IMR-90 (cell line): ENCODE measurements around the gene GRM8. TPM values are rescaled to one million over a fixed set of nuclear protein-coding genes. Genes with fewer than 3 reads are reported as not detected.

Source experiments
- ATAC-seq: fragments of 200-7000 bp; cut with Tn5 transposase; 2 replicates; pipeline ENCODE4 v1.9.1; 2020; ENCODE audit warnings: low read depth, mild to moderate bottlenecking, moderate library complexity
- BruUV-seq: library from RNA; stranded (reverse); fragments of 400-500 nt; replicated peaks from 2 replicates; lab custom pipeline; 2021; lab: Mats Ljungman, UMichigan
- CTCF ChIA-PET: fragments of 300-600 bp; formaldehyde crosslinking; extraction: SDS; loops from one replicate; lab custom pipeline; 2021; ENCODE audit warnings: antibody characterized with exemption; lab: Yijun Ruan, JAX
- POLR2A ChIA-PET: fragments of 300-600 bp; sonication (Branson Sonifier 250); formaldehyde crosslinking; loops from one replicate; lab custom pipeline; 2022; ENCODE audit warnings: antibody characterized with exemption; ENCODE audit not compliant: unreplicated experiment; lab: Charles Lee
- DNase-seq: peaks from one replicate; pipeline ENCODE4 v3.0.0; 2013
- H2AFZ ChIP-seq: replicated peaks from 2 replicates; pipeline ENCODE3; 2013; ENCODE audit warnings: low read length, mild to moderate bottlenecking; ENCODE audit not compliant: poor library complexity
- H2AK5ac ChIP-seq: 2 replicates; pipeline ENCODE4 v1.6.1; 2013; ENCODE audit warnings: low read depth, low read length, inconsistent platforms
- H2AK9ac ChIP-seq: replicated peaks from 2 replicates; pipeline ENCODE3; 2013; ENCODE audit warnings: mild to moderate bottlenecking, low read depth, low read length, moderate library complexity; ENCODE audit not compliant: poor library complexity
- H2BK120ac ChIP-seq: 2 replicates; pipeline ENCODE4 v1.6.1; 2013; ENCODE audit warnings: low read depth, low read length, inconsistent platforms
- H2BK15ac ChIP-seq: 3 replicates; pipeline ENCODE4 v1.6.1; 2013; ENCODE audit warnings: low read depth, low read length, inconsistent platforms
- H2BK20ac ChIP-seq: 2 replicates; pipeline ENCODE4 v1.6.1; 2013; ENCODE audit warnings: low read depth, mild to moderate bottlenecking, inconsistent platforms, low read length, moderate library complexity
- H2BK5ac ChIP-seq: 2 replicates; pipeline ENCODE4 v1.6.1; 2013; ENCODE audit warnings: mild to moderate bottlenecking, low read depth, low read length, inconsistent platforms; ENCODE audit not compliant: poor library complexity, severe bottlenecking
- H3K14ac ChIP-seq: replicated peaks from 2 replicates; pipeline ENCODE4 v1.6.1; 2013; ENCODE audit warnings: low read depth, low read length, inconsistent platforms
- H3K18ac ChIP-seq: 2 replicates; pipeline ENCODE4 v1.6.1; 2013; ENCODE audit warnings: low read depth, low read length, control low read depth
- H3K23ac ChIP-seq: 2 replicates; pipeline ENCODE4 v1.6.1; 2013; ENCODE audit warnings: low read depth, low read length, inconsistent platforms
- H3K27ac ChIP-seq: 2 replicates; pipeline ENCODE4 v1.5.1; 2013; ENCODE audit warnings: mild to moderate bottlenecking, control low read depth, low read length; ENCODE audit not compliant: insufficient read depth
- H3K27me3 ChIP-seq: 2 replicates; pipeline ENCODE4 v1.6.1; 2013; ENCODE audit warnings: low read length; ENCODE audit not compliant: control insufficient read depth, insufficient read depth
- H3K36me3 ChIP-seq: 2 replicates; pipeline ENCODE4 v1.6.1; 2013; ENCODE audit warnings: low read length, mixed read lengths; ENCODE audit not compliant: control insufficient read depth, insufficient read depth
- H3K4ac ChIP-seq: 2 replicates; pipeline ENCODE4 v1.6.1; 2013; ENCODE audit warnings: low read depth, low read length, inconsistent platforms
- H3K4me1 ChIP-seq: 2 replicates; pipeline ENCODE4 v1.6.1; 2013; ENCODE audit warnings: low read length, mixed read lengths; ENCODE audit not compliant: control insufficient read depth, insufficient read depth
- H3K4me2 ChIP-seq: 2 replicates; pipeline ENCODE4 v1.6.1; 2013; ENCODE audit warnings: low read depth, mild to moderate bottlenecking, control low read depth, low read length, moderate library complexity
- H3K4me3 ChIP-seq: 2 replicates; pipeline ENCODE4 v1.5.1; 2013; ENCODE audit warnings: low read depth, mild to moderate bottlenecking, control low read depth, low read length, moderate library complexity; ENCODE audit not compliant: insufficient read depth
- H3K56ac ChIP-seq: 2 replicates; pipeline ENCODE4 v1.6.1; 2013; ENCODE audit warnings: low read length, inconsistent platforms; ENCODE audit not compliant: insufficient read depth; ENCODE audit errors: extremely low read depth
- H3K79me1 ChIP-seq, 2 experiments: 2 replicates each; pipeline ENCODE4 v1.6.1; 2013; ENCODE audit warnings: low read length in 2 of 2, inconsistent platforms in 1 of 2, low read depth in 1 of 2
- H3K9ac ChIP-seq: 2 replicates; pipeline ENCODE4 v1.6.1; 2013; ENCODE audit warnings: low read depth, low read length, control low read depth
- H3K9me1 ChIP-seq: 2 replicates; pipeline ENCODE4 v1.6.1; 2013; ENCODE audit warnings: low read length, inconsistent platforms; ENCODE audit not compliant: insufficient read depth
- H3K9me3 ChIP-seq: 2 replicates; pipeline ENCODE4 v1.6.1; 2013; ENCODE audit warnings: low read length; ENCODE audit not compliant: control insufficient read depth, insufficient read depth
- H4K20me1 ChIP-seq: 2 replicates; pipeline ENCODE4 v1.6.1; 2013; ENCODE audit warnings: low read length, inconsistent platforms; ENCODE audit not compliant: insufficient read depth
- H4K5ac ChIP-seq: 2 replicates; pipeline ENCODE4 v1.6.1; 2013; ENCODE audit warnings: mild to moderate bottlenecking, low read depth, low read length, control low read depth
- H4K8ac ChIP-seq, 2 experiments: 2 replicates each; pipeline ENCODE4 v1.6.1; 2013; ENCODE audit warnings: low read depth in 2 of 2, low read length in 2 of 2, control low read depth in 1 of 2, inconsistent platforms in 1 of 2
- H4K91ac ChIP-seq: 2 replicates; pipeline ENCODE4 v1.6.1; 2013; ENCODE audit warnings: low read depth, low read length, inconsistent platforms; ENCODE audit not compliant: insufficient read depth
- BHLHE40 ChIP-seq: fragments of 150-350 bp; IDR thresholded peaks from 2 replicates; pipeline ENCODE4 v1.6.1; 2016; ENCODE audit warnings: mild to moderate bottlenecking, low read depth, low read length
- CEBPB ChIP-seq: IDR thresholded peaks from 2 replicates; pipeline ENCODE4 v1.6.1; 2012; ENCODE audit warnings: low read depth, low read length, improper control_type of control experiment
- CHD1 ChIP-seq: IDR thresholded peaks from 2 replicates; pipeline ENCODE4 v1.6.1; 2012; ENCODE audit warnings: low read depth, low read length, improper control_type of control experiment
- MAFK ChIP-seq: IDR thresholded peaks from 2 replicates; pipeline ENCODE4 v1.6.1; 2012; ENCODE audit warnings: low read depth, low read length, improper control_type of control experiment
- MXI1 ChIP-seq: IDR thresholded peaks from 2 replicates; pipeline ENCODE4 v1.6.1; 2012; ENCODE audit warnings: low read depth, mild to moderate bottlenecking, low read length, moderate library complexity, borderline replicate concordance
- NFE2L2 ChIP-seq: fragments of 150-350 bp; IDR thresholded peaks from 2 replicates; pipeline ENCODE4 v1.6.1; 2016; ENCODE audit warnings: low read depth, mild to moderate bottlenecking, low read length
- POLR2A ChIP-seq: IDR thresholded peaks from 2 replicates; pipeline ENCODE4 v1.6.1; 2012; ENCODE audit warnings: mild to moderate bottlenecking, low read depth, low read length
- RAD21 ChIP-seq: IDR thresholded peaks from 2 replicates; pipeline ENCODE4 v1.6.1; 2012; ENCODE audit warnings: low read length, improper control_type of control experiment
- RCOR1 ChIP-seq: IDR thresholded peaks from 2 replicates; pipeline ENCODE4 v1.6.1; 2012; ENCODE audit warnings: mild to moderate bottlenecking, low read length, improper control_type of control experiment; ENCODE audit not compliant: insufficient replicate concordance
- RFX5 ChIP-seq: IDR thresholded peaks from 2 replicates; pipeline ENCODE4 v1.8.0; 2012; ENCODE audit warnings: low read depth, mild to moderate bottlenecking, low read length, moderate library complexity
- SMC3 ChIP-seq: fragments of 150-350 bp; IDR thresholded peaks from 2 replicates; pipeline ENCODE4 v1.6.1; 2016; ENCODE audit warnings: low read depth, mild to moderate bottlenecking, antibody characterized with exemption, low read length, moderate library complexity
- WGBS, 2 experiments: methylation state at CpG; one replicate each; pipeline versions ENCODE4 v1.1.5 to v1.1.7; 2013; ENCODE audit warnings: missing lambda C conversion rate in 2 of 2; ENCODE audit not compliant: insufficient read length in 1 of 2; ENCODE audit errors: extremely low coverage in 2 of 2; 5-methylcytosine and 5-hydroxymethylcytosine counted together
- dilution Hi-C: fragments of 300-500 bp; cut with HindIII; formaldehyde crosslinking; loops from one replicate; pipeline ENCODE4 v1.14.3; 2018; ENCODE audit warnings: low sequenced_read_pairs; ENCODE audit not compliant: unreplicated experiment
- in situ Hi-C: fragments of 300-500 bp; cut with MboI; formaldehyde crosslinking; loops from 3 replicates; pipeline ENCODE4 v1.14.3; 2019; ENCODE audit warnings: low sequenced_read_pairs, inconsistent platforms, mixed read lengths
- intact Hi-C: fragments of 100-400 bp; cut with micrococcal nuclease; formaldehyde crosslinking; loops from 2 replicates; pipeline ENCODE4 v1.10.0; 2022
- polyA plus RNA-seq, 3 experiments: library from polyadenylated mRNA; depleted of rRNA; stranded (reverse); fragments of >200 nt; gene quantifications; 2 replicates each; pipeline ENCODE4 v1.2.3, GENCODE V29; 2012; ENCODE audit warnings: low replicate concordance in 1 of 3
- total RNA-seq: library from RNA; depleted of rRNA; stranded (reverse); fragments of >200 nt; gene quantifications from 2 replicates; pipeline ENCODE4 v1.2.3, GENCODE V29; 2012
- TF ChIP-seq, protein P1 (sequence below): fragments of 150-350 bp; IDR thresholded peaks from 2 replicates; pipeline ENCODE4 v1.6.1; 2017; ENCODE audit warnings: mild to moderate bottlenecking, antibody characterized with exemption, low read length, low read depth

Gene GRM8
- total and polyA plus RNA-seq, 2 of the 4 experiments (the other 2 are of a cell fraction), result not detected

DNA sequence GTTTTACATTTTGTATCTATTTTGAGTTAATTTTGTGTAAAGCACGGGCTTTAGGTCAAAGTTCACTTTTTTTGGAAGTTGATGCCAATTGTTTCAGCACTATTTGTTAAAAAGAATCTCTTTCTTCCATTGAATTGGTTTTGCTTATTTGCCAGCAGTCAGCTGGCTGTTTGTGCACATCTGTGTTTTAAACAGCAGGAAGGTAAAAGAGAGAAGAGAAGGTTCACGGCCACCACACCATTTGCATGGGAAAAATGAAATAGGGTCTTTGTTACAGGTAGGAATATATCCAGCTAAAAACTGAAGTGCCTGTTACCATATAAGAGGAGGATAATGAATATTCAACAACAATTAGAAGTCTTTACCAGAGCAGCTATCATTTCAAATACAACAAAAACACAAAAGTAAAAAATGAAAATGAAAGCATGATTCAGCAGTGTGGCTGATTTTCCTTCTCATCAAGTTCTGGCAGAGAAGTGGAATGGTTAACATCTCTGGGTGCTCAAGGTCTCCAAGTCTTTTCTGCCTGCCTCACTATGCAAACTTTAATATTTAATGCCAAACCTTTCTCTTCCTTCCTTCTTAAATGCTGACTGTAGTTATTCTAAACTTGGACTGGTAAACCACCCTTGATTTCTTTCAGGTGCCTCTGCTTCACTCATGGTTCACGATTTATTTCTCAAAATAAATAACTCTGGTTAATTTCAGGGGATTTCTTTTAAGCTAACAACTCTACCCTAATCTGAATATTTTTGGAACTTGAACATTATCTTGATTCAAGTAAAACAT, 841.5 kb downstream of the GRM8 start:
- H3K4ac ChIP-seq, result no peak overlapping the region
- no peak overlapping the region for H3K4me2 ChIP-seq
- WGBS, 2 experiments, result no CpG with 5 or more reads among the region's 3 CpGs
- POLR2A ChIA-PET, result no interaction called here
- no peak overlapping the region for H2AFZ ChIP-seq
- peaks cover 6% of the 10 kb centered on the region; the same call in 1 of the 2 replicates for H3K9me3 ChIP-seq
- H4K8ac ChIP-seq, result no peak overlapping the region
- no peaks in the 10 kb centered on the region for H3K79me1 ChIP-seq
- H3K27me3 ChIP-seq, result no peaks in the 10 kb centered on the region
- no peak overlapping the region for H3K27ac ChIP-seq
- intact Hi-C loops, result no loop called here
- dilution Hi-C loops, result no loop called here
- no peak for TF ChIP-seq RCOR1
- TF ChIP-seq SMC3, result no peak
- no peak for TF ChIP-seq RFX5
- no peak for TF ChIP-seq RAD21
- TF ChIP-seq BHLHE40, result no peak
- TF ChIP-seq CEBPB, result no peak
- TF ChIP-seq CHD1, result no peak
- no peak for TF ChIP-seq MAFK
- TF ChIP-seq, protein P1, sequence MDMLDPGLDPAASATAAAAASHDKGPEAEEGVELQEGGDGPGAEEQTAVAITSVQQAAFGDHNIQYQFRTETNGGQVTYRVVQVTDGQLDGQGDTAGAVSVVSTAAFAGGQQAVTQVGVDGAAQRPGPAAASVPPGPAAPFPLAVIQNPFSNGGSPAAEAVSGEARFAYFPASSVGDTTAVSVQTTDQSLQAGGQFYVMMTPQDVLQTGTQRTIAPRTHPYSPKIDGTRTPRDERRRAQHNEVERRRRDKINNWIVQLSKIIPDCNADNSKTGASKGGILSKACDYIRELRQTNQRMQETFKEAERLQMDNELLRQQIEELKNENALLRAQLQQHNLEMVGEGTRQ, result no peak
- no peak for TF ChIP-seq NFE2L2
- TF ChIP-seq MXI1, result no peak
- no peak for TF ChIP-seq POLR2A
- H2BK15ac ChIP-seq, result no peak overlapping the region
- no peak overlapping the region for H2AK9ac ChIP-seq
- no peak overlapping the region for H3K14ac ChIP-seq
- in situ Hi-C loops, result no loop called here
- no peak overlapping the region for H2AK5ac ChIP-seq
- H3K18ac ChIP-seq, result no peak overlapping the region
- no peaks in the 10 kb centered on the region for H4K20me1 ChIP-seq
- H3K36me3 ChIP-seq, result no peaks in the 10 kb centered on the region
- no peak overlapping the region for H3K23ac ChIP-seq
- no peak for DNase-seq
- no peaks in the 10 kb centered on the region for H3K9me1 ChIP-seq
- H3K4me3 ChIP-seq, result no peak overlapping the region
- no peaks in the 10 kb centered on the region for H3K4me1 ChIP-seq
- H4K5ac ChIP-seq, result no peak overlapping the region
- BruUV-seq, result no TSS peak
- no peak overlapping the region for H3K56ac ChIP-seq
- no peak for ATAC-seq
- no peak overlapping the region for H2BK5ac ChIP-seq
- H3K9ac ChIP-seq, result no peak overlapping the region
- H2BK120ac ChIP-seq, result no peak overlapping the region
- no peak overlapping the region for H2BK20ac ChIP-seq
- H4K91ac ChIP-seq, result no peak overlapping the region
- CTCF ChIA-PET, result no interaction called here
